Breast epithelium (tissue), 4 donors: ENCODE results near the gene BMP7. TPM values are rescaled to one million over a fixed set of nuclear protein-coding genes. Genes with fewer than 3 reads are reported as not detected.
A peak's percentile ranks its signal among the peaks of the same experiment; 100 is the strongest.

Experiments
- DNase-seq, 2 donors: peaks; one replicate each; pipeline ENCODE4 v3.0.0-alpha.2; 2019; ENCODE audit warnings: low spot score in 2 of 2
- H3K27ac ChIP-seq, 2 donors: fragments of 200-600 bp; sonication (generic) in 1 of 2; one replicate each; pipeline ENCODE4 v1.5.1; 2016 to 2019; ENCODE audit warnings: mild to moderate bottlenecking in 1 of 2
- H3K27me3 ChIP-seq, 2 donors: fragments of 200-600 bp; sonication (generic) in 1 of 2; one replicate each; pipeline versions ENCODE4 v1.5.1 to v1.6.0; 2017 to 2019; ENCODE audit warnings: control low read depth in 1 of 2, mild to moderate bottlenecking in 1 of 2
- H3K36me3 ChIP-seq: fragments of 200-600 bp; one replicate; pipeline ENCODE4 v1.5.1; 2019
- H3K4me1 ChIP-seq, 2 donors: fragments of 200-600 bp; sonication (generic); one replicate each; pipeline ENCODE4 v1.5.1; 2016 to 2019; ENCODE audit warnings: control low read depth in 1 of 2
- H3K4me3 ChIP-seq, 3 donors: fragments of 200-600 bp; sonication (generic); 1 replicate in 2 of 3; 2 replicates in 1 of 3; pipeline ENCODE4 v1.5.1; 2016 to 2019; ENCODE audit warnings: mild to moderate bottlenecking in 3 of 3, moderate library complexity in 2 of 3
- H3K9me3 ChIP-seq, 2 donors: fragments of 200-600 bp; sonication (generic) in 1 of 2; one replicate each; pipeline ENCODE4 v1.5.1; 2016 to 2019; ENCODE audit warnings: control low read depth in 1 of 2
- CTCF ChIP-seq, 3 donors: fragments of 450-650 bp; IDR thresholded peaks; one replicate each; pipeline ENCODE4 v1.5.1; 2016 to 2017; ENCODE audit warnings: antibody characterized with exemption in 3 of 3, mild to moderate bottlenecking in 3 of 3, moderate library complexity in 3 of 3
- POLR2A ChIP-seq: fragments of 450-650 bp; IDR thresholded peaks from one replicate; pipeline ENCODE4 v1.6.1; 2016; ENCODE audit warnings: antibody characterized with exemption, mild to moderate bottlenecking, moderate library complexity
- POLR2AphosphoS5 ChIP-seq, 3 donors: sonication (generic); formaldehyde crosslinking; IDR thresholded peaks; one replicate each; pipeline ENCODE4 v1.6.1; 2017; ENCODE audit warnings: antibody characterized with exemption in 3 of 3
- intact Hi-C: fragments of 100-400 bp; cut with DNase I; formaldehyde crosslinking; loops from one replicate; pipeline ENCODE4 v1.15.1; 2023; ENCODE audit warnings: low total_unique reads
- total RNA-seq, 3 donors: library from RNA; depleted of rRNA; stranded (reverse); fragments of >200 nt; gene quantifications; one replicate each; pipeline ENCODE4 v1.1.0, GENCODE V29; 2016

Gene BMP7
- total RNA-seq, 3 donors from 2014 or later = 1.6 to 3.8 (median 1.8) TPM

GRCh38 chr20:57245997-57246396 lies 20.4 kb downstream of the BMP7 start:
- Histone ChIP-seq H3K4me1 (peaks cover 0 to 2% of the 10 kb centered on the region in 2 donors), H3K27me3 (no peaks in the 10 kb centered on the region), H3K36me3 (no peaks in the 10 kb centered on the region), H3K4me3 (no peak overlapping the region), H3K27ac (no peak overlapping the region), H3K9me3 (no peaks in the 10 kb centered on the region)
- intact Hi-C loops = no loop called here
- TF ChIP-seq POLR2AphosphoS5 (IDR thresholded peaks at IDR 0.05) (no peak), CTCF (IDR thresholded peaks at IDR 0.05) (no peak)
- DNase-seq = no peak

DNA sequence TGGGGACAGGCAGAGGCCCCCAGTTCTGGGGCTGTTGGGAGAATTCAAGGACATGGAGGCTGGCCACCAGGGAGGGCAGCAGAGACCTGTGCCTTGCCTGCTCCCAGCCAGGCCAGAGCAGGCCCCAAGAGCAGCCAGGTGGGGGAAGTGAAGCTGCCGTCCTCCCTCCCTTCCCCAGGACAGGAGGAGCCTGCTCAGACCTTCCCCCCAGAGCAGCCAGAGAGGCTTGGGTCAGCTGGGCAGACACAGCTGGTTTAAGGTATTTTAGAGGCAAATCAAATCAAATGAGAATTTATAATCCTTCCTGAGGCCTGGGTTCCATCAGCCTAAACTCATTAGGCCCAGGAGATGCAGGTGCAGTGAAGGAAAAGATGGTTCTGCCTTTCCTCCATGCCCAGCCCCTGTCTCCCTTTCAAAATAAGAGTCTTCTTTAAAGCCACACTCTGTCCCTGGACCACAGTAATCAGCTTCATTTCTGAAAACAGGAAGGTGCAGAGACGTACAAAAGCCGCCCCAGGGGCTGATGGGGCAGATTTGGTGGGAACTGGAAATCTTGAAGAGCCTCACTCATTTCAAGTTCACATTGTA lies 21.7 kb downstream of the BMP7 start:
- peaks cover 0 to 3% of the 10 kb centered on the region in 2 donors for H3K4me1 ChIP-seq
- no peaks in the 10 kb centered on the region for H3K27me3 ChIP-seq
- peak overlapping the region; percentile 14 to 71 for H3K27ac ChIP-seq
- TF ChIP-seq POLR2A = no peak
- no peak for TF ChIP-seq CTCF (IDR thresholded peaks at IDR 0.05)
- TF ChIP-seq POLR2AphosphoS5 (IDR thresholded peaks at IDR 0.05) = no peak
- no peak overlapping the region for H3K4me3 ChIP-seq
- no peak for DNase-seq
- no peaks in the 10 kb centered on the region for H3K9me3 ChIP-seq
- H3K36me3 ChIP-seq = no peaks in the 10 kb centered on the region
- intact Hi-C loops = no loop called here

DNA sequence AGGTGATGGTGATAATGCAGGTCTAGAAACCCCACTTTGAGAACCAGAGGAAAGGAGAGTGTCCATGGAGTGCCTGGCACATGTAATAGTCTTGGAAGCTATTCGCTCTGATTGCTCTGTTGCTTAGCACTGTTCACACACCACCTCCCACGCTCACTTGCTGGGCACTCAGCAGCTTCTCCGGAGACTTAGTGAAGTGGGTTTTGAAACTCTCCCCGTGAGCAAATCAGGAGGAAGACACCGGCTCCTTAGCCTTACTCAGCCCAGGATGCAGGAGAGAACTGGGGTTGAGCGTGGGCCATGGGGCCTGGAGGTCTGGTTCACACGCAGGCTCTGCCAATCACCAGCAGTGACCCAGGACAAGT lies 22.2 kb downstream of the BMP7 start:
- Histone ChIP-seq H3K36me3 (no peaks in the 10 kb centered on the region), H3K9me3 (no peaks in the 10 kb centered on the region), H3K4me1 (peaks cover 0 to 3% of the 10 kb centered on the region in 2 donors), H3K27me3 (no peaks in the 10 kb centered on the region), H3K4me3 (no peak overlapping the region), H3K27ac (peak overlapping the region; percentile 71)
- intact Hi-C loops = no loop called here
- DNase-seq = peak in 1 of 2 donors; percentile 43
- TF ChIP-seq POLR2AphosphoS5 (IDR thresholded peaks at IDR 0.05) (no peak), POLR2A (no peak), CTCF (IDR thresholded peaks at IDR 0.05) (no peak)

DNA sequence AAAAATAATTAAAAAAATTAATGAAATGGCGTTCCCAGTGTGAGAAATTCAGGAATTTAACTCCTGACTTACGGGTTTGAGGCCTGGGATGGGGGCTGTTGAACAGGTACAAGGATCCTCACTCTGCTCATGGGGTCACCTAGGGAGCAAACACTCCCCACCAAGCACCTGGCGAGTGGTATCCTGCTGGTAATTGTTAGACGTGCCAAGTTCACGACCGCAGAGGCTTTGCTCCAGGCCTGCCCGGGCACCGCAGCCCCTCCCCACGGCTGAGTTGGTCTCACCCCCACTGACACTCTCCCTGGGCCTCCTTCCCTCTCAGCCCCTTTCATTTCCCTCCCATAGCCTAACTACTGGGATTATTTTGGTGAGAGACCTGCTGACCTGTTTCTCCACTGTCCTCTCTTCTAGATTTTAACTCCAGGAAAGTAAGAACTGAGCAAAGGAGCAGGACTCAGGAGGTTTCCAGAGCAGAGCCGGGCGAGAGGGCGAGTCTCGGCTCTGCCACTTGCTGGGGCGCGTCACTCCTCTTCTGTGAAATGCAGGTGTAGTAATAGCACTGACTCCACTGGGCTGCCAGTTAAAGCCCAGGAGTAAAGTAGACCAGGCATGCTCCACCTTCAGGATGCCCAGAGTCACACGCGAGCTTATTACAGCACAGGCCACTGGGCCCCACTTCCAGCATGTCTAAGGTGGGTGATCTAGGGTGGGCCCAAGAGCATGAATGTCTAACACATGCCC lies 22.8 kb downstream of the BMP7 start:
- no peak overlapping the region for H3K4me3 ChIP-seq
- peak in 1 of 2 donors; percentile 28 for DNase-seq
- intact Hi-C loops = no loop called here
- H3K36me3 ChIP-seq = no peaks in the 10 kb centered on the region
- TF ChIP-seq CTCF (IDR thresholded peaks at IDR 0.05) (no peak), POLR2AphosphoS5 (IDR thresholded peaks at IDR 0.05) (no peak), POLR2A (no peak)
- H3K27me3 ChIP-seq = no peaks in the 10 kb centered on the region
- H3K27ac ChIP-seq = peak overlapping the region; percentile 71
- peaks cover 0 to 3% of the 10 kb centered on the region in 2 donors for H3K4me1 ChIP-seq
- no peaks in the 10 kb centered on the region for H3K9me3 ChIP-seq

- H3K27me3 ChIP-seq = no peaks in the 10 kb centered on the region
- H3K36me3 ChIP-seq = no peaks in the 10 kb centered on the region
- TF ChIP-seq POLR2A = no peak
- no peak for TF ChIP-seq CTCF (IDR thresholded peaks at IDR 0.05)
- no peak for TF ChIP-seq POLR2AphosphoS5 (IDR thresholded peaks at IDR 0.05)
- H3K27ac ChIP-seq = no peak overlapping the region
- no peak overlapping the region for H3K4me3 ChIP-seq
- DNase-seq = no peak
- no peaks in the 10 kb centered on the region for H3K9me3 ChIP-seq
- intact Hi-C loops = no loop called here
- peaks cover 0 to 3% of the 10 kb centered on the region in 2 donors for H3K4me1 ChIP-seq
These were observed 24.0 kb downstream of the BMP7 start for GRCh38 chr20:57242414-57242813.
